ENCODE results near the gene PSTK.
A peak's percentile ranks its signal among the peaks of the same experiment; 100 is the strongest.

PSTK gene

GRCh38 chr10:122980209-122981065 lies at the start of gene PSTK:
PSTK (plus strand) TSS chr10:122980401; CDS start chr10:122980480, 79 bp downstream.
- DNase-seq: peak; percentile 93

- no peak for DNase-seq
Observed at GRCh38 chr10:122931088-122931906, 48.9 kb upstream of the PSTK start.

- DNase-seq: no peak
Observed at GRCh38 chr10:122939133-122939855, 40.9 kb upstream of the PSTK start.

- DNase-seq: no peak
Observed at GRCh38 chr10:122939856-122940543, 40.2 kb upstream of the PSTK start.

- no peak for DNase-seq
Observed at GRCh38 chr10:122949296-122949695, 30.9 kb upstream of the PSTK start.

GRCh38 chr10:122953902-122954730 lies 26.1 kb upstream of the PSTK start, which contains the start of gene C10orf88:
C10orf88 (minus strand) TSS chr10:122954227; CDS start chr10:122954178, 49 bp downstream.
- peak; percentile 92 for DNase-seq

GRCh38 chr10:122954731-122955050 lies 25.5 kb upstream of the PSTK start:
- no peak for DNase-seq

- no peak for DNase-seq
Observed at GRCh38 chr10:122955892-122956291, 24.3 kb upstream of the PSTK start.

GRCh38 chr10:122957474-122957873 lies 22.7 kb upstream of the PSTK start:
- DNase-seq: no peak

GRCh38 chr10:122962405-122962804 lies 17.8 kb upstream of the PSTK start:
- no peak for DNase-seq

GRCh38 chr10:122966879-122967278 lies 13.3 kb upstream of the PSTK start:
- DNase-seq: no peak

- DNase-seq: no peak
Observed at GRCh38 chr10:122968698-122969097, 11.5 kb upstream of the PSTK start.

GRCh38 chr10:122974023-122974422 lies 6.2 kb upstream of the PSTK start:
- no peak for DNase-seq

GRCh38 chr10:122974543-122975064 lies 5.6 kb upstream of the PSTK start:
- DNase-seq: no peak

- DNase-seq: peak; percentile 80
Observed at GRCh38 chr10:122981066-122981464, 864 bp downstream of the PSTK start.

- DNase-seq: no peak
Observed at GRCh38 chr10:122983898-122984297, 3.7 kb downstream of the PSTK start.

- DNase-seq: no peak
Observed at GRCh38 chr10:122984708-122985107, 4.5 kb downstream of the PSTK start.

GRCh38 chr10:122986335-122986734 lies 6.1 kb downstream of the PSTK start:
- DNase-seq: no peak

GRCh38 chr10:122988501-122988900 lies 8.3 kb downstream of the PSTK start:
- DNase-seq: no peak

- DNase-seq: no peak
Observed at GRCh38 chr10:122990278-122990677, 10.1 kb downstream of the PSTK start.

GRCh38 chr10:122992031-122992585 lies 11.9 kb downstream of the PSTK start:
- DNase-seq: no peak

Measured in KG1 (cell line).